Measurements from ENCODE around the gene PIP4P1.
A peak's percentile ranks its signal among the peaks of the same experiment; 100 is the strongest.
"Not testable (repeated sequence)": the region's sequence is repeated elsewhere in the genome, so short reads cannot be mapped to it uniquely, and the experiment has no call there.

Gene PIP4P1

DNA sequence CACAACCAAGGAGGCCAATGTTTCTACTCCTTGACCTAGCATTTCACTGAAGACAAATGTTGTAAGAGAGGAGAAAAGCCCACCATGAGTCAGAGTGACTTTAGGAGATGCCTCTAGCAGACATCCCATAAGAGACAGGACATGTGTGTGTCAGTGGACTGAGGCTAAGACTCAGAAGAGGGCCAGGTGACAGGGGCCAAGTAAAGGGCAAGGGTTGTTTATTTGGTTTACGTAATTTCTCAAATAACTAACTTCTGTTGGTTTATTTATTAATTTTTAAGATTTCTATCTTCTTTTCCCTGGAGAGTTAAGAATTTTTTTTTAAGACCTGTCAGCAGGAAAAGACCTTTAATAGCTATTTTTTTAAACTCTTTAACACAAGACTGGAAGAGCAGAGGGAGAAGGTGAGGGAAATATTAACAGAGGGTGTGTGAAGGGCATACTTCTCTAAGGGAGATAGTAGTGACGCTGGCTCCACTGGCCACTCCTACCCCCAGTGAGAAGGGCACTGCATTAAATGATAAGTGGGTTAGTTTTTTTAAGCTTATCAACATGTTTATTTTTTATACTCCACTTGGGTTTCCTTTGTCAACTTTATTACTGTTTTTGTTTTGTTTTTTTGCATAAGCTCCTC lies 11.4 kb upstream of the PIP4P1 start:
- no peak for DNase-seq

GRCh38 chr14:20470603-20470901 lies 9.3 kb upstream of the PIP4P1 start:
- no peak for DNase-seq

- peak; percentile 37 for DNase-seq
Observed at GRCh38 chr14:20469890-20470602, 8.8 kb upstream of the PIP4P1 start.

DNA sequence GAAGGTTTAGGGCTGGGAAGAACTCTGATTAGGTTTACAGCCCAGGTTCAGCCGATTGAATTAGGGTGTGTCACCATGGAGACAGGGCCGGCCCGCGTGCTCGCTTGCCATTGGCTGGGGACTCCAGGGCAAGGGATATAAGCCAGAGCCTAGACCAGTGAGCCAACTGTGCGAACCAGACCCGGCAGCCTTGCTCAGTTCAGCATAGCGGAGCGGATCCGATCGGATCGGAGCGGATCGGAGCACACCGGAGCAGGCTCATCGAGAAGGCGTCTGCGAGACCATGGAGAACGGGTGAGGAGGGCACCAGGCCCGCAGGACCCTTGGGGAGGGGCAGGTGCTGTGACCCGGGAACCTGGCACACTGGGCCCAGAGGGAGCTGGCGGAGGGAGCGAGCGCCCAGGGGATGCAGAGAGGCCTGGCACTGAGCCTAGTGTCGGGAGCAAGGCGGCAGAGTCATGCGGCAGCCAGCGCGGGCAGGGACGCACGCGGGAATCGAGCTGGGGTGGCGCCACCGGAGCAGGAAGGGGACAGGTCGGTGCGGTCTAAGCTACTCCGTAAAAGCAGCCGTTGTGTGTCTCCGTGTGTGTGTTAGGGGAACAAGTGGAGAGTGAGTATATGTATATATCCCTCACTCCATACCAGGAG lies 8.1 kb upstream of the PIP4P1 start, which contains the start of gene PNP:
TSS of gene PNP (plus strand) at position 165 of the 648 bp plus-strand sequence. CDS start at position 284, 119 bp downstream.
- DNase-seq: peak; percentile 80

- no peak for DNase-seq
Observed at GRCh38 chr14:20468764-20469241, 7.6 kb upstream of the PIP4P1 start.

DNA sequence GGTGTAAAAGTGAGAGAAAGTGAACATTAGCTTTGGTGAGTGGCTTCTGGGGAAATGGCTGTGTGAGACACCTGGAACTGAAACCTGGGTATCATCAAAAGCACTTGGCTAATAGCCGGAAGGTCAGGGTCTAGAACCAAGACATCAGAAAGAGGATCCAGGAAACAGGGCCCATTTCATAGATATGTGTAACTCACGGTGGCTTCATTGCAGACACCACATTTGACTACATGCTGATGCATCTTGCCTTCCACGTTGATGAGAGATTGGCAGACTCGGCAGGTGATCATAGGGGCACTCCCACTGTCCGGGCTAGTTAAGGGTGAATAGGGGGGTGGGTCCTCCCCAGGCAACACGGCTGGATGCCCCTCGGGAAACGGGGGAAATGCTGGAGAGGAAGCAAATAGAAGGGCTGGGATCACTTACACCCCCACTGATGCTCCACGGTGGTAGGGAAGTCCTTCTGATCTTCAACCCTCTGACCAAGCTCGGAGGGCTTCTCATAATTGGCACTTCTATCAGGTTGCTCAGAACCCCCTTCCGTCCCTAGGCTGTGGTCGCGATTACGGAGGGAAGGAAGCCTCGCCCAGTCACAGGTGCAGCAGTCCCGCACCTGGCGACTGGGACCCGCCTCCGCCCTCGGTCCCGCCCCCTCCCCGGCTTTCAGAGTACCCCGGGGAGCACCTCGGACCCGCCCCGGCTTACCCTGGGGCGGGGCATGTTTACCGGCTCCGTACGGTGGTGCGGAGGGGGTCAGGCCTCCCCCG lies 593 bp downstream of the PIP4P1 start:
- DNase-seq: peak; percentile 51

- no peak for DNase-seq
Observed at GRCh38 chr14:20458031-20458789, 3.0 kb downstream of the PIP4P1 start.

DNA sequence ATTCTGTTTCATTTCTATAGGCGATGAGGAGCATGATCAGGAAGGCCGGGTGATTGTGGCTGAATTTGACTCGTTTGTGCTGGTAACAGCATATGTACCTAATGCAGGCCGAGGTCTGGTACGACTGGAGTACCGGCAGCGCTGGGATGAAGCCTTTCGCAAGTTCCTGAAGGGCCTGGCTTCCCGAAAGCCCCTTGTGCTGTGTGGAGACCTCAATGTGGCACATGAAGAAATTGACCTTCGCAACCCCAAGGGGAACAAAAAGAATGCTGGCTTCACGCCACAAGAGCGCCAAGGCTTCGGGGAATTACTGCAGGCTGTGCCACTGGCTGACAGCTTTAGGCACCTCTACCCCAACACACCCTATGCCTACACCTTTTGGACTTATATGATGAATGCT lies 4.3 kb downstream of the PIP4P1 start:
- no peak for DNase-seq

DNA sequence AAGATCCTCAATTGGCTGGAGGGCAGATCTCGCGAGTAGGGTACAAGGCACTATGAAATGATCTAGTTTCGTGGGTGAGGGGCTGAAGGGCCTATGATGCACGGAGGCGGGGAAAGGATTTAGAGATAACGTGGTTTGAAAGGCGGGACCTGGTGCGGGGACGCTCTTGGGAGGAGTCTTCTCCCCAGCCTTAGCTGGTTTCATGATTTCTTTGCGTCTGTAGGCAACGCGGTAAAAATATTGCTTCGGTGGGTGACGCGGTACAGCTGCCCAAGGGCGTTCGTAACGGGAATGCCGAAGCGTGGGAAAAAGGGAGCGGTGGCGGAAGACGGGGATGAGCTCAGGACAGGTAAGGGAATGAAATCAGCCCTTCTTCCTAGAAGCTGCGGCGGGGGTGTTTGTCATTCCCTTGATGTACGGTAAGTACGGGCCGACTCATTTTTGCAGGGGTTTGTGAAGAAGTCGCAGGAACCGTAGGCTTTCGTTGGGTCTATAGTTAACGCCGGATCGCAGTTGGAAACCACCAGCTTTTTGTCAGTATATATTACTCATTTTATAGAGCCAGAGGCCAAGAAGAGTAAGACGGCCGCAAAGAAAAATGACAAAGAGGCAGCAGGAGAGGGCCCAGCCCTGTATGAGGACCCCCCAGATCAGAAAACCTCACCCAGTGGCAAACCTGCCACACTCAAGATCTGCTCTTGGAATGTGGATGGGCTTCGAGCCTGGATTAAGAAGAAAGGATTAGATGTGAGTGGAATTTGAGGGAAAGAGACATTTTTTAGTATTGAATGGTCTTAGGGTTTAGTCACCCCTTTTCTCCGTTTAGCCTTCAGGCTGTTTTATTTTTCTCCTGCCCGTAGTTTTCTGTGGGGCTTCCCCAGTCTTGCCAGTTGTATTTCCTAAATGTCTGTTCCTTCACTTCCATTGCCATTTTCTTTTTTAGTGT lies 5.6 kb downstream of the PIP4P1 start:
- DNase-seq: no peak

DNA sequence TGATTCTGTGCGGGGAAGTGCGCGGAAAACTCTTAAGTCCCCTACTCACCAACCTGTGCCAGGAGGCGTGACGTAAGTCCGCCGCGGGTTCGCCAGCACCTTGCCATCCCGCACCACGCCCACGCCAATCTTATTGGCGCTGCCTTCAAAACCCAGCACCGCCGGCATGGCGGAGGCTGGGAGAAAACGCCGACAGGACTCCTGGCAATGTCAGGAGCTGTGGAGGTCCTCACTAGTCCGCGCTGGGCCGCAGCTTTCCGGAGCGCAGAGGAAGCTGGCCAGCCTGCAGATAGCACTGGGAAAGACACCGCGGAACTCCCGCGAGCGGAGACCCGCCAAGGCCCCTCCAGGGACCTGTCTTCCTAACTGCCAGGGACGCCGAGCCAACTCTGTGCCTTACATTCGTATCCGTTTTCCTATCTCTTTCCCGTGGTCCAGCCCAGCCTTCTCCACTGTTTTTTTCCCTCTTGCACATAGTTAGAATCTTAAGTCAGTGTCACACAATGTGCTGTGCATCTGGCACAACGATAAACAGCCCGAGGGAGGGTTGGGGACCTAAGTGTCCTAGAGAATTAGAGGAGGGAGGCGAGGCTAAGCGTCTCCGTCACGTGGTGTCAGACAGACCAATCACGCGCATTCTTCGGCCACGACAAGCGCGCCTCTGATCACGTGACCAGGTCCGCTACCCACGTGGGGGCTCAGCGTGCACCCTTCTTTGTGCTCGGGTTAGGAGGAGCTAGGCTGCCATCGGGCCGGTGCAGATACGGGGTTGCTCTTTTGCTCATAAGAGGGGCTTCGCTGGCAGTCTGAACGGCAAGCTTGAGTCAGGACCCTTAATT lies 6.5 kb downstream of the PIP4P1 start, which contains the start of the genes APEX1 and OSGEP:
TSS of gene APEX1 (plus strand) at position 711 of the 839 bp plus-strand sequence. CDS start 420 bp downstream, outside the sequence.
TSS of gene OSGEP (minus strand) at position 297 of the 839 bp plus-strand sequence. CDS start at position 168, 129 bp downstream.
- DNase-seq: peak; percentile 96

- not testable (repeated sequence) for DNase-seq
Observed at GRCh38 chr14:20452831-20453230, 8.4 kb downstream of the PIP4P1 start.

DNA sequence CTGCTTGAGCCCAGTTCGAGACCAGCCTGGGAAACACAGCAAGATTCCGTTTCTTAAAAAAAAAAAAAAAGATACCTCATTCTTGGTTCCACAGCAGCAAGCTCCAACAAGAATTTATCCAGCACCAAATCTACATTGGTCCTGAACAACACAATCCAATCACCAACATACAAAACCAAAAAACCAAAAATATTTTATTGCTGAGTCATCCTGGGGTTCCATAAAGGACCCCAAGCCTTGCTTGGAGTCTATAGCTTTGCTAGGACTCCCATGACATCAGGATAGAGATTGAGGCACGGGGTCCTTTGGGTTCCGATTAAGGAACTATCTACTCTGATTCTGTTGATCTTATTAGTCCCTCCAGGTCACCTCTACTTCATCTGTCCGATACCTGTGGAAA lies 14.3 kb downstream of the PIP4P1 start:
- no peak for DNase-seq

DNA sequence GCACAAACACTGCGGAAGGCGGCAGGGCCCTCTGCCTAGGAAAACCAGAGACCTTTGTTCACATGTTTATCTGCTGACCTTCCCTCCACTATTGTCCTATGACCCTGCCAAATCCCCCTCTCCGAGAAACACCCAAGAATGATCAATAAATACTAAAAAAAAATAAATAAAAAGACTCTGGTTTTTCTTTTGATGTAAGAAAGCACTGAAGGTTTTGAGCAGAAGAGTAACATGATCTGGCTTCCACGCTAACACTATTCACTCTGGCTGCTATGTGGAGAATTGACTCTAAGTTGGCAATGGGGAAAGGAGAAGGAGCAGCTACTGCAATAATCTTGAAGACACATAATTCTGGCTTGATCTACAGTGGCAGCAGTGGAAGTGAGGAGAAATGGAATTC lies 17.6 kb downstream of the PIP4P1 start:
- DNase-seq: not testable (repeated sequence)

GRCh38 chr14:20441461-20441860 lies 19.8 kb downstream of the PIP4P1 start:
- no peak for DNase-seq

GRCh38 chr14:20440882-20441281 lies 20.4 kb downstream of the PIP4P1 start:
- no peak for DNase-seq

- DNase-seq: no peak
Observed at GRCh38 chr14:20440465-20440864, 20.8 kb downstream of the PIP4P1 start.

GRCh38 chr14:20438664-20439063 lies 22.6 kb downstream of the PIP4P1 start:
- no peak for DNase-seq

GRCh38 chr14:20436363-20436755 lies 24.9 kb downstream of the PIP4P1 start:
- DNase-seq: no peak

GRCh38 chr14:20435582-20436362 lies 25.5 kb downstream of the PIP4P1 start, which contains the start of gene KLHL33:
Gene KLHL33 (minus strand): TSS chr14:20436166. CDS start chr14:20435811, 355 bp downstream.
- DNase-seq: no peak

Data from activated effector memory CD4-positive, alpha-beta T cell treated with Interleukin-2 at 50 U/mL for 16 hours (primary cell).